Renal pelvis (tissue), 12 donors: ENCODE measurements around the gene SLC39A11. TPM values are rescaled to one million over a fixed set of nuclear protein-coding genes. Genes with fewer than 3 reads are reported as not detected.
"Not testable (repeated sequence)": the region's sequence is repeated elsewhere in the genome, so short reads cannot be mapped to it uniquely, and the experiment has no call there.

Experiments used
- DNase-seq: peaks from one replicate; pipeline ENCODE4 v3.0.0-alpha.2; 2013
- long read RNA-seq, 16 experiments: transcript quantifications; one replicate each; lab custom pipeline, GENCODE V29; 2026
- polyA plus RNA-seq, 3 donors: library from polyadenylated mRNA; unstranded; fragments of 120-200 nt; gene quantifications; one replicate each; pipeline ENCODE4 v1.2.1, GENCODE V29; 2013; ENCODE audit not compliant: insufficient read length in 3 of 3

Gene SLC39A11, protein sequence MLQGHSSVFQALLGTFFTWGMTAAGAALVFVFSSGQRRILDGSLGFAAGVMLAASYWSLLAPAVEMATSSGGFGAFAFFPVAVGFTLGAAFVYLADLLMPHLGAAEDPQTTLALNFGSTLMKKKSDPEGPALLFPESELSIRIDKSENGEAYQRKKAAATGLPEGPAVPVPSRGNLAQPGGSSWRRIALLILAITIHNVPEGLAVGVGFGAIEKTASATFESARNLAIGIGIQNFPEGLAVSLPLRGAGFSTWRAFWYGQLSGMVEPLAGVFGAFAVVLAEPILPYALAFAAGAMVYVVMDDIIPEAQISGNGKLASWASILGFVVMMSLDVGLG
- polyA plus RNA-seq = 10 to 100 TPM; 27.6 to 31.5 (median 30.7) TPM
- long read RNA-seq, donor 1, partial matches to known transcripts = 0 of 2 reads
- long read RNA-seq, donor 1, other reads (novel, unspliced or antisense) = 0 of 2 reads
- long read RNA-seq, donor 2, partial matches to known transcripts = 0 of 3 reads
- long read RNA-seq, donor 2, other reads (novel, unspliced or antisense) = 0 of 3 reads
- long read RNA-seq, donor 3 = 0 reads
- long read RNA-seq, donor 4, transcript SLC39A11-201 (10 exons, 2,737 nt) = major isoform, 5 of 7 reads
- long read RNA-seq, donor 4, partial matches to known transcripts = 0 of 7 reads
- long read RNA-seq, donor 4, other reads (novel, unspliced or antisense) = 0 of 7 reads
- long read RNA-seq, donor 5, partial matches to known transcripts = 0 of 1 reads
- long read RNA-seq, donor 5, other reads (novel, unspliced or antisense) = 0 of 1 reads
- long read RNA-seq, donor 6, partial matches to known transcripts = 0 of 3 reads
- long read RNA-seq, donor 6, other reads (novel, unspliced or antisense) = 0 of 3 reads
- long read RNA-seq, donor 7, partial matches to known transcripts = 0 of 5 reads
- long read RNA-seq, donor 7, other reads (novel, unspliced or antisense) = 0 of 5 reads
- long read RNA-seq, donor 8 = 0 reads
- long read RNA-seq, donor 9, partial matches to known transcripts = 0 of 6 reads
- long read RNA-seq, donor 9, other reads (novel, unspliced or antisense) = 0 of 6 reads
- long read RNA-seq, donor 10, partial matches to known transcripts = 0 of 7 reads
- long read RNA-seq, donor 10, other reads (novel, unspliced or antisense) = 0 of 7 reads
- long read RNA-seq, donor 11, partial matches to known transcripts = 0 of 2 reads
- long read RNA-seq, donor 11, other reads (novel, unspliced or antisense) = 0 of 2 reads
- long read RNA-seq, donor 12, transcript SLC39A11-201 (10 exons, 2,737 nt) = major isoform, 5 of 7 reads
- long read RNA-seq, donor 12, partial matches to known transcripts = 0 of 7 reads
- long read RNA-seq, donor 12, other reads (novel, unspliced or antisense) = 0 of 7 reads
- long read RNA-seq, donor 13 = 0 reads
- long read RNA-seq, donor 14 = 0 reads
- long read RNA-seq, donor 15 = 0 reads
- long read RNA-seq, donor 16, partial matches to known transcripts = 0 of 6 reads
- long read RNA-seq, donor 16, other reads (novel, unspliced or antisense) = 0 of 6 reads

DNA sequence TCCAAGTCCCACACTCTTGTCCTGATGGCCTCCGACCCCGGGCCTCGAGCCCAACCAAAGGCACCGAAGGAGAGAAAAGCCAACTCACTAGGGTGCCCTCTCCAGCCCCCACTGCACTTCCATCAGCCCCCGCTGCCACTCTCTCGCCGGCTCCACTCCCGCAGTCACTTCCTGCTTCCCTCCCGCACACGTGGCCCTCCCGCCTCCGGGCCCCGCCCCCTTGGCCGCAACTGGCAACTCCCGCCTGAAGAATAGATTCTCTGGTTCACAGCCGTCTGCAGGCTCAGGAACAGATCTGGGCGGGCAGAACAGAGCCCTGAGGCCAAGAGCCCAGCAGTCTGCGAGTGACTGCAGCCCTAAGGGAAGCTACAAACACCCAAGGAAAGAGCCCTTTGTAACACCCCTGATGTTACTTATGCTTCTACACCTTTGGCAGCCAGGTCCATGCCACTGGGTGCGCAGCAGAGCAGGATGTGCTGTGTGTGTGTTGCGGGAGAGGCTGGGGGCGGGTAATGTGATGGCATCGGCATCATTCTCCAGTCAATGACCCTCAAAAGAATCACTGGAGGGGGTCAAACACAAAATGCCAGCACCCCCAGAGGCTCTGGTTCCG is at the start of gene SLC39A11:
Gene SLC39A11, minus strand, starts transcription at position 166 of the 613 bp plus-strand sequence. CDS start 3,924 bp downstream, outside the sequence.
- peak; percentile 90 for DNase-seq

DNA sequence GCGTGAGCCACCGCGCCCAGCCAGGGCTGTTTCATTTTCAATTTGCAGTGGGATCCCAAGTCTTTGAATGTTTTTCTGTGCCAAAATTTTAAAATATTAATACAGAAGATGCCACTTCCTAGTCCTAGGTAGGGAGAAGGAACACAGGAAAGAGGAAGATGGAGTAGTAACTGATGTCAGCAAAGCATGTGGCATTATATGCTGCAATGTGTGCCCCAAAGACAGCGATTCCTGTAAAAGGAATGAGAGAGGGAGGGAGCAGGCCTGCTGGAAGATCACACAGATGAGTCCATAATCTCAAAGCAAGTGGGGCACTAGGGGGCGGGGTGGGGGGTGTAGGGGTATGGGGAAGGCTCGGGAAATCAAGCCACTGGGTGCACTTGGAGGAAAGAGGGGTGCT is 48.9 kb upstream of the SLC39A11 start:
- no peak for DNase-seq

DNA sequence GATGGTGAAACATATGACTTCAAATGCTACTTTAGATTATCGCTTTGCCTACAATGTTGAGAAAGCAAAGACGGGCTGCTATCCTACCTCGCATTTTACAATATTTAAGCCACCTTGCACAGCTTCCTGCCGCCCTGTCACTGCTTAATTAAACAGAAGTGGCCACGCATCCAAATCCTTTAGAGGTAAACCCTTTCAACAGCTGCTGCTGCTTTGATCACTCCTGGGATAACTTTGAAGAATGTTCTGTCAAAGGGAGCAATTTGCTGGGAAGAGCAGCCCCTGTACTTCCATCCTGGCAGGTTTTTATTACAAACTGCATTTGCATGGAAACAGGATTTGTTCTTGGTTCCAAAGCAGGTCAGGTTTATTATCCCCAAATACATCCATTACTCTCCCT is 48.1 kb upstream of the SLC39A11 start:
- no peak for DNase-seq

DNA sequence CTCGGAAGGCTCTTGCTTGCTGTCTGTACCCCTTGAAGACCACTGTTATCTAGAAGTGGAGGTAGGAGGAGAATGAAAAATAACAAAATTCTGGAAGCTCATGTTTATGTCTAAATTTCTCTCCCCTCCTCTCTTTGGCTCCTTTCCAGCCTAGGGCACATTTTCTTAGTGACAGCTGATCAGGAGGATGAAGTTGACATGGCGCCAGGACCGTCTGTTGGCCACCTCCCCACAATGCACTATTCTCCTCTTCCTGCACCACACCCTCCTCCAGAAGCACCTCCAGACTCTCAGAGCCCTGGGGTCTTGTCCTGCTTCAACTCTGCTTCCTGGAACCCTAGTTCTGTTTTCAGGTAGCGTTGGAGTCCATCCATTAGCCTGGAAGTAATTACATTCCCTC is 46.8 kb upstream of the SLC39A11 start:
- DNase-seq = no peak

DNA sequence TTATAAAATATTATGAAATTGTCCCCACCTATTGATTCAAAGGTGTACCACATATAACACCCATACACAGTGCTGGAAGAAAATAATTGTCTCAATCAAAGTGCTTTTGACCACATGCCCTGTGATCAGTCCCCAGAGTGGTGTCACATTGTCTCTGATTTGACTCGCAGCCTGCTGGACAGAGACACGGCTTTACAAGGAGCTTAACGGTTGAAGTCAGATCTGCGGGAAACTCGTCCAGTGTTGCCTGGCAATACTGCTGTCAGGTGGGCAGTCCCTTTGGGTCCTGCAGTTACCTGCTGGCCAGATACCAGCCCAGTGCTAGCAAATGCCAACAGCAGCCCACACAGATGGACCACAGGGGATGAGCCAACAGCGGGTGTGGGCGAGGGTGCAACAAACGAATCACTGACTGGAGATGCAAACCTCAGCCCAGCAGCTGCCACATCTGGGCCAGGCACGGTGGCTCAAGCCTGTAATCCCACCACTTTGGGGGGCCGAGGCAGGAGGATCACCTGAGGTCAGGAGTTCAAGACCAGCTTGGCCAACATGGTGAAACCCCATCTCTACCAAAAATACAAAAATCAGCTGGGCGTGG is 46.2 kb upstream of the SLC39A11 start:
- no peak for DNase-seq

DNA sequence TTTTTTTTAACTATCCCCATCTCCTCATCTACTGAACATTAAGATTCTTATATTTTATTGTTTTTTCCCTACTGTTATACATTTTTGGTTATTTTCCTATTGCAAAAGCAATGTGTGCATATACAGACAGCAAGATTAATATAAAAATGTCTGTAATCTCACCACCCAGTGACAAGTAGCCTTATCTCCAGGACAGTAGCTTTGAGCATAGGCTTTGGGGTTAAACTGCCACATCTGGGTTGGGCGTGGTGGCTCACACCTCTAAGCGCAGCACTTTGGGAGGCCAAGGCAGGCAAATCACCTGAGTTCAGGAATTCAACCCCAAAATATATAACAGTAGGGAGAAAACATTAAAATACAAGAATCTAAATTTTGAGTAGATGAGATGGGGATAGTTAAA is 44.9 kb upstream of the SLC39A11 start:
- DNase-seq = no peak

DNA sequence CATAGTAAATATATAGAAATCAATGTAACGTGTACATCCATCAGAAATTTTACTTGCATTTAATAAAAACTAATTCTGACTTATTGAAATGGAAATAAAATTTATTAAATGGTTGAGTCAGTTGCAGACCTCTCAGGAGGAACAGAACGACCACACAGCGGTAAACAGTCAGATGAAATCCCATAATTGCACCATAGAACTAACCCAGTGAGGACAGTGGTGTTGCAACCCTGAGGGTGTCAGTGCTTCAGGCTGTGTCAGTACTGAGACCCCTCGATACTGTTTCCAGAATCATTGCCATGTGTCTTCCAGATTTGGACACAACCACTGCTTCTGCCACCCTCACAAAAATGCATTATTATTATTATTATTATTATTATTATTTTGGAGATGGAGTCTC is 43.3 kb upstream of the SLC39A11 start:
- DNase-seq = no peak

DNA sequence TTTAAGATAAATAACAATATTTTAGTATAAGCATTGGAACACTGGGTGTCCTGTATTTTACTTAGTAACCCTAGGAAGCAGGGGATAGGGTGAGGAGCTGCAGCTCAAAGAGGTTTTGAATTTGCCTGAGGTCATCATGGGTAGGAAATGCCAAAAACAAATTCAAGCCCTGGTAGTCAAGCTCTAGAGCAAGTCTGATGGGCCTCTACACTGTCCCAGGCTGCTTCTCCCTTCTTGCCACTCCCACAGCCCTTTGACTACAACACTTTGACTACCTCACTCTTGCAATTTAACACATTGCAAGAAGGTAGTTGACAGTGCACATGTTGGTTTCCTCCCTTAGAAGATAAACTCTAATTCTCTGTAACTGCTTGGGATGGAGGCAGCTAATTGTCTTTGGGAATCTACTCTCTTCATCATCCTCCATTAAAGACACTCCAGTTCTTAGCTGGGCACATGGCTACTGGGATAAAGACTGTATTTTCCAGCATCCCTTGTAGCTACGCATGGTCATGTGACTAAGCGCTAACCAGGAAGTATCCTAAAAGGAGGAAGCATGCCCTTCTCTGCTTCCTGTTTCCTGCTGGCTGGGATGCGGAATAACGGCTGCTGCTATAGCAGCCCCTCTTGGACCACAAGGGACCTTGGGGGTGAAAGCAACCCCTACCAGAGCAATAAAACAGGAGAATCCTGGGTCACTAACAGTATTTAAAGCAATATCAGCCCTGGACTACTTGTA is 41.6 kb upstream of the SLC39A11 start:
- no peak for DNase-seq

DNA sequence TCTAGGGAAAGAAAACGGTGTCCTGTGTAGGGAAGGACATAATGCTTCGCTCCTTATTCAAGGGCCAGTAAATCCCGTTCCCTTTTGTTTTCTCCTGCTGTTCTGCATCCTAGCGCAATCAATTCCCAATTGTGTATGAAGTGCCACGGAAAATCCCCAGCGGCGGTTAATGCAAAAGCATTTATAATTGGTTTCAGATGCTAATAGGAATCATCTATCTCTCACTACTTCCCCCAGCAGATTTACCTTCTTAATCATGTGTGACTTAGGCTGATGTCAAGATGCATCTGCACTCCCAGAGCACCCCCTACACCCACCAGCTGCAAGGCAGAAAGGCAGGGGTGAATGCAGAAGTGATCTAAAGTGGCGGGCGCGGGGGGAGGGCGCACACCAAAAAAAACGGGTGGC is 39.6 kb upstream of the SLC39A11 start:
- DNase-seq = no peak

DNA sequence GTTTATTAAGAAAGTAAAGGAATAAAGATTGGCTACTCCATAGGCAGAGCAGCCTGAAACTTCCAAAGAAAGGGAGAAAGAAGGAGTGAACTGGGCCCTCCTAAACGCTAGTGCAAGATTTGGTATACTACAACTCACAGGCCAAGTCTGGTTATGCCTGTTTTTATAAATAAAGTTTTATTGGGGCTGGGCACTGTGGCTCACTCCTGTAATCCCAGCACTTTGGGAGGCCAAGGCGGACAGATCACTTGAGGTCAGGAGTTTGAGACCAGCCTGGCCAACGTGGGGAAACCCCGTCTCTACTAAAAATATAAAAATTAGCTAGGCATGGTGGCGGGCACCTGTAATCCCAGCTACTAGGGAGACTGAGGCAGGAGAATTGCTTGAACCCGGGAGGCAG is 39.0 kb upstream of the SLC39A11 start:
- DNase-seq = not testable (repeated sequence)

DNA sequence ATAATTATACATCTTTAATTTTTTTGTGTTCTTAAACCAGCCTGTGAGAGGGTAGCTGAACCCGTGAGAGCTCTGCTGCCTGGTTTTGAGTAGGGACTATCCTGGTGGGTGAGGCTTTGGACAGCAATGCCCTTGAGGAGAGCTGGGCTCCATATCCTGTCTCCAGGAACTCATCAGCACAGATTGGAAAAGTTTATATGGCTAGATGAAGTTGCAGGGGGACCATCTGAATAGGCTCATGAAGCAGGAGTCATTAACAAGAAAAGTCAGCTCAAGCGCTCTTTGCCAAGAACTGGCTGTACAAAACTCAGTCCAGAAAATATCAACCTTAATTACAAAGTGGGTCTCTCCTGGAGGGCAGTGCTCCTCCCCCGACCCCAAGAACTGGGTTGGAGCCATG is 38.5 kb upstream of the SLC39A11 start:
- no peak for DNase-seq

DNA sequence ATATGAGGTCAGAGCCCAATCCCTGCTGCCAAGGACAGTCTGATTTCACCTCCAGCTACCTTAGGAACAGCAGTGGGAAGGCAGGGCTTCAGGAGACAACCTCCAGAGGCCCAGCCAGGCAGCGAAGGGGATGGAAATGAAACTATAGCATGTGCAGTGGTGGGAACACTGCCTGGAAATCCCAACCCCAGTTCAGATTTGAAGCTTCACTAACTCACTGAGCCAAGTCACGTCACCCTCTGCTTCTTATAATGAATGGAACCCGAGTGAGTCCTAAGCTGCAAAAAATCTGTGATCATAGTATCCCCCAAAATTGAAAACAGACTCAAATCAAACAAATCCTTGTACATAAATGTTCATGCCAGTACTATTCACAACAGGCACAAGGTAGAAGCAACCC is 36.0 kb upstream of the SLC39A11 start:
- DNase-seq = no peak

DNA sequence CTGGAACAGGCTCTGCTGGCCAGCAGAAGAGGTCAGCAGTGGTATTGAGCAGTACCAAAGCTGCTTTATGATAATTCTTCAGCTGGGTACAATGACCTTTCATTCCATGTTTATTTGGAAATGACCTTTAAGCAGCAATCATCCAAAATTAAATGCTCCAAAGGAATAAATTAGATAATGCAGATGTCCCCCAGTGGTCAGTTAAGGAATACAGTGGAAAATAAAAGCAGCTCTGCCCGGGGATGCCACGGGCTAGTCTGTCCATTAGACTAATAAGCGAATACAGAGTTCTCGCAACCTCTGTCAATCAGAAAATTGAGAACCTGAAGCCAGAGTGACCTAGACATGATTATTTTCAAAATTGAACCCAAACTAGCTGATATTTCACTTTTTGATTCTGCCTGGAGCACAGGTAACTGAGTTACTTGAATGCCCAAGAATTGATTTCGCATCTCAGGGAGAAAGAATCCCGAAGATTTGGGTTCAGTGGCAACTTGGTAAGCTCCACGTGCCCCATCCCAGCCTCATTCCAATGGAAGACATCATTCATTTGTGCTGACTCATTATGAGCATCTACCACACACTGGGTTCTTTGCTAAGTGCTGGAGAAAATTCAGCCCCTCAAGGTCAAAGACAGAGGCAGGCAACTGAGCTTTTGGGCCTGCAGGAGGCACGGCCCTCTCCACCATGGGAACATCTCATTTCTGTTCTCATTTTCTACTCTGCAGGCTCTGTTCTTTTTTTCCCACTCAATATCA is 34.4 kb upstream of the SLC39A11 start:
- no peak for DNase-seq

DNA sequence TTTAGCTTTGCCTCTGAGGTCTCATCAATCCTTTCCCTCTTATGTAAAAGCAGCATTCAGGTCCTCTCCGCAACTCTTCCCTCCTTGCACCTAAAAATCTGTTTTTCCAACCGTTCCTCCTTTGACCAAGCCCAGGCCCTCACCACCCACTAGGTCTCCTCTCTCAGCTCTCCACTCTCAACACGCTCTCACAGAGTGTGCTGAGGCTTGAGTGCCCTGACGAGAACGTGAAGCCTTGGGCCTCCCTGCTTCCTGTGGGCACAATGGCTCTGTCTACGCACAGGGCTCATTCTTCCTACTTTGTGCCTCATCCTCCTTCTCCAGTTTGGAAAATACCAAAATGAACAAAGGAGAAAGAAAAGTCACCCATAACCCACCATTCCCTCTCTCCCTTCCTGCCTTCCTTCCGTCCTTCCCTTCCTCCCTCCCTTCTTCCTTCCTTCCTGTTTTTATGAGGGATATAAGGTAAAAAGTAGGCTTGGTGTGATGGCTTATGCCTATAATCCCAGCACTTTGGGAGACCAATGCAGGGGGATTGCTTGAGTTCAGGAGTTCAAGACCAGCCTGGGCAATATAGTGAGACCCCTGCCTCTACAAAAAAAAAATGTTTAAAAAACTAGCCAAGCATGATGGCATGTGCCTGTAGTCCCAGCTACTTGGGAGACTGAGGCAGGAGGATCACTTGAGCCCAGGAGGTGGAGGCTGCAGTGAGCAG is 31.3 kb upstream of the SLC39A11 start:
- no peak for DNase-seq

DNA sequence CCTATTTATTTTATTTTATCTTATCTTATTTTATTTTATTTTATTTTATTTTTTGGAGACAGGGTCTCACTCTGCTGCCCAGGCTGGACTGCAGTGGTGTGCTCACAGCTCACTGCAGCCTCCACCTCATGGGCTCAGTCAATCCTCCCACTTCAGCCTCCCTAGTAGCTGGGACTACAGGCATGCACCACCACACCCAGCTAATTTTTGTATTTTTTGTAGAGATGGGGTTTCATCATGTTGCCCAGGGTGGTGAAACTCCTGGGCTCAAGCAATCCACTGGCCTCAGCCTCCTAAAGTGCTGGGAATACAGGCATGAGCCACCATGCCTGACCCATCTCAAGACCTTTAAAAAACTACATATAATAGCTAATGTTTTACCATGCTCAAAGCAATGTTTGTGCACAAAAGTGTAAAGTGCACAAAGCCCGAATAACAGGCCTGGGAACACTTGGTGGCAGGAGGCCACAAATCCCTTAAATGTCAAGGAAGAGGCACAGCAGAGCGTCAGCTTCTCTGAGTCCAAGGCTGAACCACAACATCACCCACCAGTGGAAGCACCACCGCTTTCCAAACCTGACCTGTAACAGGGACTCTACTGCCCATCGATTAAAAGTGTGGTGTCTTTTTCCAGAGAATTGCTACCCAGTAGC is 30.6 kb upstream of the SLC39A11 start:
- no peak for DNase-seq

DNA sequence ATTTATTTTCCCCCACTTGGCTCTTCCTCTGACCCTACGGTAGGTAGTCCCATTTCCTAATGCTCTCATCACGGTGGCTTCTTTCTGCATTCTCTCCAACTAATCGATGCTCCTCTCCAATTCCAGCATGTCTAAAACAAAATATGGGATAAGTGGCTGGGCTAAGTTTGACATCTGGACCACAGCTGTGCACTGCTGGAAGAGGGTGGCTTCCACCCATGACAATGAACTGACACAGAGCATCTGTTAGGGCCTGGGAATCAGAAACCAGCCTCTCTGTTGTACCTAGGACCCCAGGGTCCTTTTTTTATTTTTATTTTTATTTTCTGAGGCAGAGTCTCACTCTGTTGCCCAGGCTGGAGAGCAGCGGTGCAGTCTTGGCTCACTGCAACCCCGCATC is 29.0 kb upstream of the SLC39A11 start:
- DNase-seq = no peak

DNA sequence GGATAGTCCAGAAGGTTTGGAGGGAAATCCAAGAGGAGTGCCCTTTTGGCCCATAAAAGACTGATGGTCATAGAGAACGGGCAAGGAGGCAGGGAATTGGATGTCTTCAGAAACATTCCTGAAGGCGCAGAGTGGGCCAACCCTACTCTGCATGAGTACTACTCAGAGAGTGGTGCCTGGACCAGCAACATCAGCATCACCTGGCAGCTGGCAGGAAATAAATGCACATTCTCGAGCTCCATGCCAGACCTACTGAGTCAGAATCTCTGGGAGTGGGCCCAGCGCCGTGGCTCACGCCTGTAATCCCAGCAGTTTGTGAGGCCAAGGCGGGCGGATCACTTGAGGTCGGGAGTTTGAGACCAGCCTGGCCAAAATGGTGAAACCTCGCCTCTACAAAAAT is 27.1 kb upstream of the SLC39A11 start:
- no peak for DNase-seq

DNA sequence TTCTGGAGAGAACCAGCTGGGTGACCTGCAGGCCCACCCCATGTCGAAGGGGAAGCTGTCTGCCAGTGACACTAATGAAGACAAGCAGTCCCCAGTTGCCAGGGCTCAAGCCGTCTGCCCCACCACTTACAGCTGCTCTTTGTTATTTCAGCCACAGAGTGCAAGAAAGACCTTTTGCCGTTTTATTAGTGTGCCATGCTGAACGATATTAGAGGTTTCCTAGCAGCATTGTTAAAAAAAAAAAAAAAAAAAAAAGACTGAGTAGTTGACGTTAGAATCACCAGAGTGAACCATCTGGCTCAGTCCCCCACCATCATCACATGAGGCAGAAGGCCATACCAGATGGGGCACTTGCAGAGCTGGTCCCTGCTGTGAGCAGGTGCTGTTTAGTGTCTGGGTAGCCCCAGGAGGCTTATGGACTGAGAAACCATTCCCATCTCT is 26.5 kb upstream of the SLC39A11 start:
- no peak for DNase-seq
